IPS-18a (cell line): ENCODE measurements around the gene CHRNB1.

Source experiments
- H3K27ac ChIP-seq: one replicate; pipeline ENCODE4 v1.5.1; 2013; ENCODE audit warnings: low read length
- H3K27me3 ChIP-seq: one replicate; pipeline ENCODE4 v1.6.1; 2013; ENCODE audit warnings: mild to moderate bottlenecking, low read length; ENCODE audit not compliant: control insufficient read depth, insufficient read depth
- H3K36me3 ChIP-seq: one replicate; pipeline ENCODE4 v1.6.1; 2013; ENCODE audit warnings: low read depth, low read length; ENCODE audit not compliant: control insufficient read depth
- H3K4me1 ChIP-seq: one replicate; pipeline ENCODE4 v1.6.1; 2013; ENCODE audit warnings: low read depth, low read length; ENCODE audit not compliant: control insufficient read depth
- H3K4me3 ChIP-seq: one replicate; pipeline ENCODE4 v1.5.1; 2013; ENCODE audit warnings: low read length
- H3K9ac ChIP-seq: one replicate; pipeline ENCODE4 v1.6.1; 2013; ENCODE audit warnings: mild to moderate bottlenecking, low read length, moderate library complexity
- H3K9me3 ChIP-seq: one replicate; pipeline ENCODE4 v1.6.1; 2013; ENCODE audit warnings: low read depth, low read length; ENCODE audit not compliant: control insufficient read depth

The CHRNB1 gene

DNA sequence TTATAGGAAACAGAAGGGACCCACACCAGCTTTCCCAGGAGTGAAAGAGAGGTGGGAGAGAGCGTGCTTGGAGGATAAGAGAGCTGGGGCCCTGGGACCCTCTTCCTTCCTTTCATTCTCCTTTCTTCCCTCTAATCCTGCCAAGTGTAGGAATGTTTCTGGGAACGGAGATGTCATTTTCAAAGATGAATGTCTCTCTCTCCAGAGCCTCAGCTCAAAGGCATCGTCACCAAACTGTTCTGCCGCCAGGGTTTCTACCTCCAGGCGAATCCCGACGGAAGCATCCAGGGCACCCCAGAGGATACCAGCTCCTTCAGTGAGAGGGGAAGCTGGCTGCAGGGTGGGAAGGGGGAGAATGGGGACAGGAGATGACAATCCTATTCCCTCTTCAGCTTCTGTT, 3.6 kb upstream of the CHRNB1 start:
- Histone ChIP-seq H3K4me1 (peaks cover 22% of the 10 kb centered on the region), H3K27ac (no peak overlapping the region)

DNA sequence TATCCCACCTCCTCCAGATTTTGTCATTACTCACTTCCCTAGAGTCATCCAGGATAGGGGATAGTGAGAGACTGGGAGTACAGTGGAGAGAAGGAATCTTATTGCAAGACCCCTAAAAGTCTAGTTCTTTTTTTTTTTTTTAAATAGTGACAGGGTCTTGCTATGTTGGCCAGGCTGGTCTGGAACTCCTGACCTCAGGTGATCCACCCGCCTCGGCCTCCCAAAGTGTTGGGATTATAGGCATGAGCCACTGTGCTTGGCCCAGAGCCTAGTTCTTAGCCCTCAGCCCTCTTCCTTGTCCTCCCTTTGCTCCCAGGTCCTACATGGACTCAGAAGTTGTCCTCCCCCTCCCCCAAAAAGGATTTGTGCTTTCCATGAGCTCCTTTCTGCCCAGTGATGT, 2.7 kb upstream of the CHRNB1 start:
- Histone ChIP-seq H3K4me3 (no peak overlapping the region), H3K27ac (no peak overlapping the region), H3K9ac (no peak overlapping the region), H3K36me3 (no peaks in the 10 kb centered on the region), H3K4me1 (peaks cover 21% of the 10 kb centered on the region), H3K9me3 (no peaks in the 10 kb centered on the region), H3K27me3 (peaks cover 57% of the 10 kb centered on the region)

More for the DNA sequence above, 3.6 kb upstream of the CHRNB1 start:
- H3K9ac ChIP-seq = peak overlapping the region; percentile 85
- H3K36me3 ChIP-seq = no peaks in the 10 kb centered on the region
- H3K27me3 ChIP-seq = peaks cover 63% of the 10 kb centered on the region
- peak overlapping the region; percentile 91 for H3K4me3 ChIP-seq
- no peaks in the 10 kb centered on the region for H3K9me3 ChIP-seq

DNA sequence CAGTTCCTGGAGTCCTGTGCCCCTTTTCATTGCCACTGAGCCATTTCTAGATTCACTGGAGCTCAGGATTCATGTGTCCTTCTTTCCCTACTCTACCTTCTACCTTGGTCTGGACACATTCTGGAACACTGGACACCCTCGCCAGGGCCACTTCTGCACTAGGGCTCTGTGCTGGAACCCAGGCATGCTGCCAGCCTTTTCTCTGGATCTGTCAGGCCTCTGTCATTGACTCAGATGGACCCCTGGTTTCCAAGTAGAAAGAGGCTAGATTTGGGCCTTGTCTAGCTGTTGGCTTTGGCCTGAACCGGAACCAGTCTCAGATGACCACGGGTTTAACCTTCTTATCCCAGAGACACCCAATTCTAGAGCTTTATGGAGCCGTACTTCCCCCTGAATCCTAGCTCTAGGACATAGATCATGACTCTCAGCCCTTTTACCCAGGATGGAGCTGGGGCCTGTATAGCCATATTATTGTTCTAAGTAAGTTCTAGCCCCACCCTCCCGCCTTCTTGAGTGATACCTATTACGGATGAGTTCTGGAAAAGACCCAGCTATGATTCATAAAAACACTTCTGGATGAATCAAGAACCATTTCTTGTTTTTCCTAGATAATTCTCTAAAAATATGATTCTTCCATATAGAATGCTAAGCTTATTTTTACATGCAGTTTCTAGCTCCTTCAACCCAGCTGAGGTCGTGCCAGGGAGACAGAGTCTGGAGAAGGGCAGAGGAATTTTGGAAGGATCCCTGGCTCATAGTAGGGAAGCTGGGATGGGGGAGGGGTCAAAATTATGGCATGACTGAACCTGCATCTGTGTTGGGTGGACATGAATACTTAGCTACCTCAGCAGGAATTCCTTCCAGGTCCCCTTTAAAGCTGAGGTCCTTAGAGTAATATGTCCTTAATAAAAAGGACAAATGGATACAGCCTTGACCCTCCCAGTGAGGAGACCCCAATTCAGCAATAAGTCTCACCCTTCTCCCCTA, 1.1 kb upstream of the CHRNB1 start:
- Histone ChIP-seq H3K36me3 (no peaks in the 10 kb centered on the region), H3K27me3 (peaks cover 41% of the 10 kb centered on the region), H3K4me1 (peaks cover 13% of the 10 kb centered on the region), H3K9me3 (no peaks in the 10 kb centered on the region), H3K27ac (no peak overlapping the region), H3K4me3 (no peak overlapping the region), H3K9ac (no peak overlapping the region)

DNA sequence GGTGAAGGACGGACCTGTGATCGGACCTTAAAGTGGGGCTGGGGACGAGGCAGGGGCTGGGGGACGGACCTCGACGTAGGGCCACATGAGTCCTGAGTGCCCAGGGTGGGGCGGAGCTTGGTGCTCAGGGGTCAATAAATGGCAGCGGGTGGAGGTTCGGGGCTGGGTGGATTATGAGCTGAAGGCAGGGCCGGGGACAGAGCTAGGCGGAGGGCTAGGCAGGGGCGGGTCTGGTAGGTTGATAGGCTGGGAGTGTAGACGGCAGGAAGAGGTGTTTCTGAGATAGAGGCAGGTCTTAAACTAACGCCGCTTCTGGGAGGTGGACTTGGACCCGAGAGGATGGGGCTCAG, 733 bp downstream of the CHRNB1 start:
- H3K27ac ChIP-seq = no peak overlapping the region
- peaks cover 13% of the 10 kb centered on the region for H3K4me1 ChIP-seq
- H3K9ac ChIP-seq = peak overlapping the region; percentile 14
- no peaks in the 10 kb centered on the region for H3K36me3 ChIP-seq
- H3K4me3 ChIP-seq = peak overlapping the region; percentile 67
- peaks cover 29% of the 10 kb centered on the region for H3K27me3 ChIP-seq
- H3K9me3 ChIP-seq = no peaks in the 10 kb centered on the region

DNA sequence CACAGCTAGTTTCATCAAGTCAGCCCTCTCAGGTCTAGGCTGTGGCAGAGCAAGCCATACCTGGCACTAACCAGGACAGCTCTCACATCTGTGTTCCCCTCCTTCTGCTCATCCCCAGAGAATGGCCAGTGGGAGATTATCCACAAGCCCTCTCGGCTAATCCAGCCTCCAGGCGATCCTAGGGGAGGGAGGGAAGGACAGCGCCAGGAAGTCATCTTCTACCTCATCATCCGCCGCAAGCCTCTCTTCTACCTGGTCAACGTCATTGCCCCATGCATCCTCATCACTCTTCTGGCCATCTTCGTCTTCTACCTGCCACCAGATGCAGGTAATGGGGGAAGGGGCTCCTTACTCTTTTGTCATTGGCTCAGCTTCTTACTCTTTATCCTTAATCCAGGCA, 3.6 kb downstream of the CHRNB1 start:
- Histone ChIP-seq H3K36me3 (no peaks in the 10 kb centered on the region), H3K4me1 (peaks cover 5% of the 10 kb centered on the region), H3K4me3 (no peak overlapping the region), H3K9ac (no peak overlapping the region), H3K9me3 (no peaks in the 10 kb centered on the region), H3K27me3 (peaks cover 8% of the 10 kb centered on the region), H3K27ac (no peak overlapping the region)

DNA sequence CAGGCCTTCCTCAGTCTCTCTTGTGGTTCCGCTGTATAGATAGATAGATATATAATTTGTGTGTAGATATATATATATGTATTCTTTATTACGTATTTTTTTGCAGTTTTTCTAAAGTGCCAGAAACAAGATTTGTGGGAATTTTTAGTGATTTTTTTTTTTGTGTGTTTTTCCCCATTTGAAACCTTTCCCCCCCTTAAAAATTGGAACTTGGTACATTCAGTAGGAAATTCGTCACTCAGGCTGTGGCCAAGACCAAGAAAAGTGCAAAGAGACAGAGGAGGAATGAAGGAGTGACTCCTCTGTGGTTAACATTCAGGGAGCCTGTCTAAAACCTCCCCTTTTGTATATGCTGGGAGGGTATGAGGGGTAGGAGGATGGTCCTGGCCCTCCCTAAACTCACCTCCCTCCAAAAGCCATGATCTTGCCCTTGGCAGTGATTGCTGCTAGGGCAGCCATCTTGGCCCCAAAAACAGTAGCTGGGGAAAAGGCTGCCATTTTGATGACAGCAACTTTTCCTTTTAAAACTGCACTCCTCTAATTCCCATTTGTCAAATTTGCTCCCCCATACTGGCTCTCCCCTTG, 15.2 kb downstream of the CHRNB1 start:
- no peaks in the 10 kb centered on the region for H3K9me3 ChIP-seq
- H3K27me3 ChIP-seq = no peaks in the 10 kb centered on the region
- no peak overlapping the region for H3K4me3 ChIP-seq
- no peaks in the 10 kb centered on the region for H3K36me3 ChIP-seq
- H3K27ac ChIP-seq = no peak overlapping the region
- no peak overlapping the region for H3K9ac ChIP-seq
- H3K4me1 ChIP-seq = peaks cover 6% of the 10 kb centered on the region

DNA sequence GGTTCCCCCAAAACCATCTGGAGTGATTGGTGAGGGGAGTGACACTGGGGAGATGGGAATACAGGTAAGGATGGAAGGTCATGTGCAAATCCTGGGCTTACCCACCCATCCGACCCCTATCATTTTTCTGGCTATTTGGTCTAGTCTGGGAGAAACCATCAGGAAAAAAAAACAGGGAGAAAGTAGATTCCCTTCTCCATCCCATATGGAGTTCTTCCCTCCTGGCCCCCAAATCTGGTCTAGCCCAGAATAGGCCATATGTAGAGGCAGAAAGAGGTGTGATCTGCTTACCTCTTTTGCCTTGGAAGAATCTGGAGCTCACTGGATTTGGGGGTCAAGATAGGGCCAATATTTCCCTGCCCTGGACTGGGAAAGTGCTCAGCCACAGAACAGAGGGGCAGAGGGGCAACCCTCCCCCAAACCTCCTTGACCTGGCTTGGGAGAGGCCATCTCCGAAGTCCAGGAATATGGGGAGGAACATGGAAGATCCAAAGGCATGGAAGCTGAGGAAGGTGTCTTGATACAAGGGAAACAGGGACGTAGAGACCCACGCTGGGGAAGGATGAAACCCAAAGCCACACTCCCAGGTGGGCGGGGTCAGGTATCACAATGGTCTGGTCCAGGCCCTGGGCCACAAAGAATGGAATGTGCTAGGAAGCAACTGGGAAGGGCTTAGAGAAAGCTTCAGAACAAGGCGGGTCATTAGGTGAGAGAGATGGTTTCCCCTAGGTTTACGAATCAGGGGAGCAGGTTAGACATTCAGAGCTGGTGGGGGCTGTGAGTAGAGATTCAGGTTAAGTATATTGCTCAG, 16.2 kb downstream of the CHRNB1 start:
- no peak overlapping the region for H3K9ac ChIP-seq
- no peaks in the 10 kb centered on the region for H3K36me3 ChIP-seq
- H3K9me3 ChIP-seq = no peaks in the 10 kb centered on the region
- peaks cover 6% of the 10 kb centered on the region for H3K4me1 ChIP-seq
- H3K27ac ChIP-seq = no peak overlapping the region
- no peaks in the 10 kb centered on the region for H3K27me3 ChIP-seq
- no peak overlapping the region for H3K4me3 ChIP-seq

DNA sequence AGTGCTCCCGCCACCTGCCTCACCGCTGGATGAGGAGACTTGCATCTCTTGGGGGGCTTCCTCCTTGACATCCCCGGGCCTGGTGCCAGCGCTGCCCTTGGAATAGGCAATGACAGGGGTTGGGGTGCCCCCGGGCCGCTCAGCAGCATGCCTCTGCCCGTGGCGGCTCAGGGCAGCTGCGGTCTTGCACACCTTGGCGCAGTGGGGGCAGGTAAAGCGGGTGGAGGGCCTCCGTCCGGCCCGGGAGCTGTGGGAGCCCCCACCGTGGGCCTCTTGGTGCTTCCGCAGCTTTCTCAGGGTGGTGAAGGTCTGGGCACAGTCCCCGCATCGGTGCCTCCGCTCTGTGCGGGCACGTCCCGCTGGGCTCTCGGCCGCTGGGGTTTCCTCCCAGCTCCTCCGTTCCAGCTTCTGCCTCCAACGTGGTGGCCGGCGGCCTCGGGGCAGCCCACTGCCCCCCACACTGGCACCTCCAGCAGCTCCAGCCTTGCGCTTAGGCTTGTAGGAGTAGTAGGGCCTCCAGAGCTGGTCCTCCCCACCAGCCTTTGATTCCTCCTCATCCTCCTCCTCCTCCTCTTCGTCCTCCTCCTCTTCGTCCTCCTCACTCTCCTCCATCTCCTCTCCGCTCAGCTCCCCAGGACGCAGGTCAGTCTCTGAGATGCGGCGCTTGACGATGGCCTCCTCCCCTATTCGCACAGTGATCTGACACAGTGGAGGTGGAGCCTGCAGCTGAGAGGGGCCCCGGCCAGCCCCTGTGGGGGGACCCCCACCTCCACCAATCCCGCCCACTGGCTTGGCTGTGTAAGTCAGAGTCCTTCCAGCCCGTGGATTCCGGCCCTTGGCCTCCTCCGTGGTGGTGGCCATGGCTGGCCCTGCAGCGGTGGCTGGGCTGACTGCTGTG, 17.9 kb downstream of the CHRNB1 start:
- Histone ChIP-seq H3K27ac (no peak overlapping the region), H3K9me3 (no peaks in the 10 kb centered on the region), H3K4me3 (no peak overlapping the region)

DNA sequence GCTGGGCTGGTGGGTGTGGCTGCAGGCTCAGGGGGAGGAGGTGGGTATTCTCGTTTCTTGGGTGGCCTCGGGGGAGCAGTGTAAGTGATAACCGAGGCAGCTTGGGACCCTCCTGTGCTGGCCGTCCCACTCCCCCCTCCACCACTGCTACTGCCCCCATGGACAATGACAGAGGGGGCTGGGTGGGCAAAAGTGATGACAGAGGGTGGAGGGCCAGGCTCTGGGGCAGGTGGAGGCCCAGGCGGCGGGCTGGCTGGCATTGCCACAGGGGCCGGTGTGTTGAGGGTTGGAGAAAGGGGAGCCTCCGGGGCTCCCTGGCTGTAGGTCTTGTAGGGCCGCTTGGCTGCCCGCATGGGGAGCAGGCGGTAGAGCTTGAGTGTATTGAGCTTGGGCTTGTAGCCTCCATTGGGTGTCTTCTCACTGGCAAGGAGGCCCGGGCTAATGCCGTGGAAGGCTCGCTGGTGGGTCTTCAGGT, 18.5 kb downstream of the CHRNB1 start:
- no peaks in the 10 kb centered on the region for H3K9me3 ChIP-seq
- no peak overlapping the region for H3K27ac ChIP-seq
- no peak overlapping the region for H3K9ac ChIP-seq
- no peaks in the 10 kb centered on the region for H3K27me3 ChIP-seq
- H3K4me1 ChIP-seq = peaks cover 6% of the 10 kb centered on the region
- H3K4me3 ChIP-seq = no peak overlapping the region
- no peaks in the 10 kb centered on the region for H3K36me3 ChIP-seq

More for the DNA sequence above, 17.9 kb downstream of the CHRNB1 start:
- H3K4me1 ChIP-seq = peaks cover 6% of the 10 kb centered on the region
- no peaks in the 10 kb centered on the region for H3K36me3 ChIP-seq
- no peak overlapping the region for H3K9ac ChIP-seq
- H3K27me3 ChIP-seq = no peaks in the 10 kb centered on the region

DNA sequence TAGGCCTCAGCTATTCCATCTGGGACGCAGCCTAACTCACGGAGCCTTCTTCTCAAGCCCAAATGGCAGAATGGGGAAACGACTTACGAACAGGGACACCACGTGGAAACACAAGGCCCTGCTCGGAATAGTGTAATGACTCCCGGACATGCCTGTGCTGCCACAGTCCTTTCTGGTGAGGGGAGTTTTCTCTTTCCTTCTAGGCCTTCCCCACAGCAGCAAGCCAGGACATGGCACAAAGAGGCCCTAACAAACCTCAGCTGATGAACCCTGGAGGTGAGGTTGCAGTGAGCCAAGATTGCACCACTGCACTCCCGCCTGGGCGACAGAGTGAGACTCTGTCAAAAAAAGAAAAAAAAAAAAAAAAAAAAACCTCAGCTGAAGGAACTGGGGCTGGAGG, 19.2 kb downstream of the CHRNB1 start:
- Histone ChIP-seq H3K27me3 (no peaks in the 10 kb centered on the region), H3K4me3 (no peak overlapping the region), H3K36me3 (no peaks in the 10 kb centered on the region), H3K27ac (no peak overlapping the region), H3K9ac (no peak overlapping the region), H3K9me3 (no peaks in the 10 kb centered on the region), H3K4me1 (peaks cover 6% of the 10 kb centered on the region)
